Endodermal cell (in vitro differentiated cells): Measurements from ENCODE around the gene MFN2. TPM values are rescaled to one million over a fixed set of nuclear protein-coding genes. Genes with fewer than 3 reads are reported as not detected.

Source experiments
- DNase-seq: peaks from one replicate; pipeline ENCODE4 v3.0.0-alpha.2; 2017
- H3K27ac ChIP-seq: 2 replicates; pipeline ENCODE4 v1.5.1; 2013; ENCODE audit warnings: mild to moderate bottlenecking, low read depth, low read length, moderate library complexity
- H3K27me3 ChIP-seq: 2 replicates; pipeline ENCODE4 v1.6.1; 2013; ENCODE audit warnings: mild to moderate bottlenecking, low read length, moderate library complexity; ENCODE audit not compliant: insufficient read depth, control insufficient read depth, poor library complexity, severe bottlenecking
- H3K36me3 ChIP-seq: 2 replicates; pipeline ENCODE4 v1.7.0; 2013; ENCODE audit warnings: mild to moderate bottlenecking, low read length, moderate library complexity; ENCODE audit not compliant: control insufficient read depth, insufficient read depth
- H3K4me1 ChIP-seq: one replicate; pipeline ENCODE4 v1.7.0; 2013; ENCODE audit warnings: low read length; ENCODE audit not compliant: control insufficient read depth, insufficient read depth
- H3K4me3 ChIP-seq: 2 replicates; pipeline ENCODE4 v1.5.1; 2013; ENCODE audit warnings: mild to moderate bottlenecking, low read length, moderate library complexity
- H3K9ac ChIP-seq: 2 replicates; pipeline ENCODE4 v1.6.1; 2013; ENCODE audit warnings: mild to moderate bottlenecking, low read length, moderate library complexity; ENCODE audit not compliant: poor library complexity, severe bottlenecking; ENCODE audit errors: extremely low read depth
- H3K9me3 ChIP-seq: 2 replicates; pipeline ENCODE4 v1.6.1; 2013; ENCODE audit warnings: mild to moderate bottlenecking, low read length, moderate library complexity; ENCODE audit not compliant: control insufficient read depth
- H3K27ac Mint-ChIP-seq: 2 replicates; pipeline ENCODE4 v1.8.0; 2020; ENCODE audit warnings: mixed read lengths
- H3K27me3 Mint-ChIP-seq: 2 replicates; pipeline ENCODE4 v1.8.0; 2021; ENCODE audit warnings: mild to moderate bottlenecking, mixed read lengths; ENCODE audit not compliant: insufficient read depth
- H3K36me3 Mint-ChIP-seq: 2 replicates; pipeline ENCODE4 v1.8.0; 2020; ENCODE audit warnings: low read depth, mixed read lengths
- H3K4me1 Mint-ChIP-seq: 2 replicates; pipeline ENCODE4 v1.8.0; 2020; ENCODE audit warnings: mixed read lengths
- H3K4me3 Mint-ChIP-seq: 2 replicates; pipeline ENCODE4 v1.8.0; 2020; ENCODE audit warnings: mild to moderate bottlenecking, moderate library complexity, mixed read lengths
- H3K9me3 Mint-ChIP-seq: 2 replicates; pipeline ENCODE4 v1.8.0; 2020; ENCODE audit warnings: mild to moderate bottlenecking, mixed read lengths
- CTCF ChIP-seq: fragments of 200-600 bp; sonication (generic); conservative IDR thresholded peaks from 2 replicates; pipeline ENCODE4 v1.5.0; 2021; ENCODE audit warnings: antibody characterized with exemption, mild to moderate bottlenecking
- WGBS, 2 experiments: methylation state at CpG; one replicate each; pipeline versions ENCODE4 v1.1.5 to v1.1.7; 2013; ENCODE audit warnings: missing lambda C conversion rate in 2 of 2, mixed read lengths in 1 of 2; ENCODE audit not compliant: insufficient coverage in 1 of 2, insufficient read length in 1 of 2; 5-methylcytosine and 5-hydroxymethylcytosine counted together
- total RNA-seq, 2 donors: library from RNA; stranded (reverse); fragmentation: NEBNext Ultra II Directional in 1 of 2; extraction: Animal tissue kit (Norgen Biotek cat#: 25700) in 1 of 2; gene quantifications; 2 replicates in 1 of 2; 3 replicates in 1 of 2; pipeline ENCODE4 v1.2.1, GENCODE V29; 2021

Gene MFN2
- total RNA-seq, 2 donors from 2014 or later: 41.7 to 56.3 TPM

DNA sequence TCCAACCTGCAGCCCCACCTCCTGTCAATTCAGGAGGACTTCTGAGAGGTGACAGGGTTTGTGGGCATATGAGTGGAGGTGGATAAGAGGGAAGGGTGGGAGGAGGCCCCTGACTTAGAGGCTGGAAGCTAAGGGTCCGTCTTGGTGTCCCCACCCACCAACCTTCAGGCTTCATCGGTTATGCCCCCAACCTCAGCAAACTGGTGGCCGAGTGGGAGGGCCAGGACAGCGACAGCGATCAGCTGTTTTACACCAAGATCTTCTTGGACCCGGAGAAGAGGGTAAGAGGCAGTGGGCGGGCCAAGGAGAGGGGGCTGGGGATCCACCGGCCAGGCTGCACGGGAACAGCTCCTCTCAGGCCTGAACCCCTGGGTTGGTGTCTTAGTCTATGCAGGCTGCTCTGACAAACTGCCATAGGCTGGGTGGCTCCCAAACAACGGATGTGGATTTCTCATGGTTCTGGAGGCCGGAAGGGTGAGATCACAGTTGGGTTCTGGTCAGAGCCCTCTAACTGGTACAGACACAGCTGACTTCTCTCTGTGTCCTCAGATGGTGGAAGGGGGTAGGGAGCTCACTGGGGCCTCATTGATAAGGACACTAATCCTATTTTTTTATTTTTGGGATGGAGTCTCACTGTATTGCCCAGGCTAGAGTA is 27.7 kb upstream of the MFN2 start:
- no peak overlapping the region for H3K27ac ChIP-seq
- peaks cover 54% of the 10 kb centered on the region for H3K36me3 Mint-ChIP-seq
- H3K27me3 Mint-ChIP-seq: no peaks in the 10 kb centered on the region
- peaks cover 8% of the 10 kb centered on the region for H3K9me3 ChIP-seq
- 89 to 96% methylated on average over 4 to 11 of the region's 11 CpGs for WGBS, 2 experiments
- no peak overlapping the region for H3K4me3 Mint-ChIP-seq
- H3K9ac ChIP-seq: no peak overlapping the region
- H3K36me3 ChIP-seq: peaks cover 67% of the 10 kb centered on the region
- H3K27me3 ChIP-seq: no peaks in the 10 kb centered on the region
- TF ChIP-seq CTCF: no peak
- H3K4me3 ChIP-seq: no peak overlapping the region
- H3K27ac Mint-ChIP-seq: no peak overlapping the region
- H3K4me1 Mint-ChIP-seq: no peaks in the 10 kb centered on the region
- no peaks in the 10 kb centered on the region for H3K9me3 Mint-ChIP-seq
- no peak for DNase-seq
- no peaks in the 10 kb centered on the region for H3K4me1 ChIP-seq

- H3K4me3 ChIP-seq: no peak overlapping the region
- peaks cover 44% of the 10 kb centered on the region for H3K36me3 Mint-ChIP-seq
- no peaks in the 10 kb centered on the region for H3K27me3 Mint-ChIP-seq
- DNase-seq: no peak
- H3K27ac Mint-ChIP-seq: no peak overlapping the region
- H3K4me1 Mint-ChIP-seq: no peaks in the 10 kb centered on the region
- H3K4me1 ChIP-seq: no peaks in the 10 kb centered on the region
- TF ChIP-seq CTCF: no peak
- no peaks in the 10 kb centered on the region for H3K9me3 ChIP-seq
- H3K9ac ChIP-seq: no peak overlapping the region
- no peaks in the 10 kb centered on the region for H3K27me3 ChIP-seq
- H3K4me3 Mint-ChIP-seq: no peak overlapping the region
- no peaks in the 10 kb centered on the region for H3K9me3 Mint-ChIP-seq
- H3K27ac ChIP-seq: no peak overlapping the region
- peaks cover 56% of the 10 kb centered on the region for H3K36me3 ChIP-seq
- WGBS, 2 experiments: 92 to 94% methylated on average over 5 to 6 of the region's 6 CpGs
Measured at GRCh38 chr1:11955221-11955620, 25.0 kb upstream of the MFN2 start.

DNA sequence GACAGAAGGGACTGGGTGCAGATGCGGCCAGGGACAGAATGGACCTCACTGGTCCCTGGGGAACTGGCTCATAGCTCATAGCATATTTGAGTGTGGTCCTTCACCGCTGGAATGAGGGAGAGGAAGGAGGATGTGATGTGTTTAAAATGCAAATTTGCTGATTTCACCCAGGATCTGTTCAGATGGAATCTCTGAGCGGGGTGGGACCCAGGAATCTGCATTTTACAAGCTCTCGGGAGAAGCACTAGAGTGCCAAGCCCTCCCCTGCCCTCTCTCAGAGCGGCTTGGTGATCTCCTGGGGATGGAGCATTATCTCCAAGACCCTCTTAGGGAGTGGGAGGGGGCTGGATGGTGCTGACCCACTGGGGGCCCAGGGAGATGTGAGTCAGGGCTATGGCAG is 22.8 kb upstream of the MFN2 start:
- H3K9me3 ChIP-seq: no peaks in the 10 kb centered on the region
- H3K4me3 Mint-ChIP-seq: no peak overlapping the region
- H3K9me3 Mint-ChIP-seq: no peaks in the 10 kb centered on the region
- H3K36me3 ChIP-seq: peaks cover 43% of the 10 kb centered on the region
- H3K9ac ChIP-seq: no peak overlapping the region
- no peak overlapping the region for H3K27ac Mint-ChIP-seq
- H3K36me3 Mint-ChIP-seq: peaks cover 30% of the 10 kb centered on the region
- no peaks in the 10 kb centered on the region for H3K27me3 Mint-ChIP-seq
- 90 to 95% methylated on average over 4 to 5 of the region's 5 CpGs for WGBS, 2 experiments
- no peaks in the 10 kb centered on the region for H3K4me1 ChIP-seq
- H3K4me1 Mint-ChIP-seq: no peaks in the 10 kb centered on the region
- H3K4me3 ChIP-seq: no peak overlapping the region
- DNase-seq: no peak
- no peak for TF ChIP-seq CTCF
- H3K27ac ChIP-seq: no peak overlapping the region
- no peaks in the 10 kb centered on the region for H3K27me3 ChIP-seq
